NCI-H1436 (cell line): ENCODE results near the gene LHX1.

ENCODE experiments used
- DNase-seq: peaks from one replicate; lab custom pipeline; 2025; lab: John Stamatoyannopoulos, UW

The LHX1 gene

GRCh38 chr17:36939052-36939801, 2.0 kb downstream of the LHX1 start:
- DNase-seq: no peak

GRCh38 chr17:36939802-36940312, 2.6 kb downstream of the LHX1 start:
- no peak for DNase-seq

- no peak for DNase-seq
These were observed 3.3 kb downstream of the LHX1 start for GRCh38 chr17:36940313-36941264.

- no peak for DNase-seq
These were observed 4.2 kb downstream of the LHX1 start for GRCh38 chr17:36941265-36942010.

- DNase-seq: no peak
These were observed 4.8 kb downstream of the LHX1 start for GRCh38 chr17:36942019-36942599.

GRCh38 chr17:36942631-36943125, 5.4 kb downstream of the LHX1 start:
- DNase-seq: no peak

- no peak for DNase-seq
These were observed 6.2 kb downstream of the LHX1 start for GRCh38 chr17:36943250-36944191.

- no peak for DNase-seq
These were observed 7.3 kb downstream of the LHX1 start for GRCh38 chr17:36944553-36944952.

- no peak for DNase-seq
These were observed 7.9 kb downstream of the LHX1 start for GRCh38 chr17:36945140-36945539.

GRCh38 chr17:36945959-36946725, 8.9 kb downstream of the LHX1 start:
- no peak for DNase-seq

GRCh38 chr17:36946726-36947091, 9.4 kb downstream of the LHX1 start:
- no peak for DNase-seq

- peak; percentile 14 for DNase-seq
These were observed 10.8 kb downstream of the LHX1 start for GRCh38 chr17:36947922-36948716.

- DNase-seq: peak; percentile 98
These were observed 11.6 kb downstream of the LHX1 start, which contains the start of gene AATF for GRCh38 chr17:36948717-36949460. TSS of gene AATF (plus strand) at chr17:36948954. CDS start at chr17:36949126, 172 bp downstream.

- no peak for DNase-seq
These were observed 12.2 kb downstream of the LHX1 start for GRCh38 chr17:36949461-36949927.

- no peak for DNase-seq
These were observed 12.8 kb downstream of the LHX1 start for GRCh38 chr17:36950027-36950426.

- no peak for DNase-seq
These were observed 14.0 kb downstream of the LHX1 start for GRCh38 chr17:36951084-36951789.

- no peak for DNase-seq
These were observed 34.2 kb downstream of the LHX1 start for GRCh38 chr17:36971508-36971907.
